Measurements from ENCODE around the gene CHTF18. TPM values are rescaled to one million over a fixed set of nuclear protein-coding genes. Genes with fewer than 3 reads are reported as not detected.

The CHTF18 gene
- total and polyA plus RNA-seq, 2 of the 4 experiments (the other 2 are of a cell fraction): 3.2 to 21.4 TPM

- Histone ChIP-seq H4K91ac (ENCODE audit: insufficient read depth, low read depth, low read length) (no peak overlapping the region), H4K20me1 (ENCODE audit: insufficient read depth, low read length) (no peaks in the 10 kb centered on the region), H2BK15ac (ENCODE audit: low read depth, low read length) (no peak overlapping the region), H3K4ac (ENCODE audit: low read depth, low read length) (no peak overlapping the region), H2AFZ (replicated peaks; ENCODE audit: low read length, poor library complexity) (no peak overlapping the region), H3K4me2 (ENCODE audit: low read depth, low read length) (no peak overlapping the region), H2AK9ac (replicated peaks; ENCODE audit: low read depth, low read length, poor library complexity) (no peak overlapping the region), H2BK20ac (ENCODE audit: low read depth, low read length) (no peak overlapping the region), H3K18ac (ENCODE audit: low read depth, low read length) (no peak overlapping the region), H3K4me3 (ENCODE audit: insufficient read depth, low read depth, low read length) (no peak overlapping the region), H3K9me3 (ENCODE audit: control insufficient read depth, insufficient read depth, low read length) (no peaks in the 10 kb centered on the region), H4K8ac (ENCODE audit: low read depth in 2 of 2, low read length in 2 of 2) (no peak overlapping the region), H3K23ac (ENCODE audit: low read depth, low read length) (no peak overlapping the region), H2AK5ac (ENCODE audit: low read depth, low read length) (no peak overlapping the region), H4K5ac (ENCODE audit: low read depth, low read length) (no peak overlapping the region), H3K27me3 (ENCODE audit: control insufficient read depth, insufficient read depth, low read length) (peaks cover 20% of the 10 kb centered on the region), H3K27ac (ENCODE audit: insufficient read depth, low read length) (no peak overlapping the region), H3K56ac (ENCODE audit: extremely low read depth, insufficient read depth, low read length) (no peak overlapping the region; the same call in 1 of the 2 replicates), H3K4me1 (ENCODE audit: control insufficient read depth, insufficient read depth, low read length) (no peaks in the 10 kb centered on the region), H2BK5ac (ENCODE audit: low read depth, low read length, poor library complexity, severe bottlenecking) (no peak overlapping the region), H3K36me3 (ENCODE audit: control insufficient read depth, insufficient read depth, low read length) (peaks cover 1% of the 10 kb centered on the region; the same call in 1 of the 2 replicates), H3K9ac (ENCODE audit: low read depth, low read length) (no peak overlapping the region), H3K79me1 (ENCODE audit: low read depth in 1 of 2, low read length in 2 of 2) (no peaks in the 10 kb centered on the region), H3K9me1 (ENCODE audit: insufficient read depth, low read length) (no peaks in the 10 kb centered on the region), H3K14ac (replicated peaks; ENCODE audit: low read depth, low read length) (no peak overlapping the region), H2BK120ac (ENCODE audit: low read depth, low read length) (no peak overlapping the region)
- no peak for ATAC-seq (ENCODE audit: low read depth)
- WGBS, 2 experiments (ENCODE audit: extremely low coverage in 2 of 2, insufficient read length in 1 of 2): 67% methylated on average over 2 of the region's 22 CpGs; no CpG with 5 or more reads in 1 of the 2 experiments
- CTCF ChIA-PET: no interaction called here
- intact Hi-C loops (cut with micrococcal nuclease) (no loop called here), dilution Hi-C loops (cut with HindIII; ENCODE audit: low sequenced_read_pairs, unreplicated experiment) (no loop called here), in situ Hi-C loops (cut with MboI; ENCODE audit: low sequenced_read_pairs) (loop anchor here (25.0 kb wide), 1 partner anchor 411 kb away; no protein-coding TSS in a partner anchor)
- POLR2A ChIA-PET (ENCODE audit: unreplicated experiment): no interaction called here
- no peak for DNase-seq
- BruUV-seq (replicated peaks): no TSS peak
- no peak for TF ChIP-seq ELK1 (IDR thresholded peaks at IDR 0.05; ENCODE audit: borderline replicate concordance, low read depth, low read length)
- TF ChIP-seq MAFK (IDR thresholded peaks at IDR 0.05; ENCODE audit: low read depth, low read length): no peak
- no peak for TF ChIP-seq SMC3 (IDR thresholded peaks at IDR 0.05; ENCODE audit: low read depth, low read length)
- no peak for TF ChIP-seq CTCF (conservative IDR thresholded peaks at IDR 0.05; ENCODE audit: low read depth, low read length)
- no peak for TF ChIP-seq FOS (IDR thresholded peaks at IDR 0.05; ENCODE audit: low read depth, low read length)
- TF ChIP-seq MAZ (IDR thresholded peaks at IDR 0.05; ENCODE audit: borderline replicate concordance, low read depth, low read length): no peak
- TF ChIP-seq CHD1 (IDR thresholded peaks at IDR 0.05; ENCODE audit: low read depth, low read length): no peak
- TF ChIP-seq RCOR1 (IDR thresholded peaks at IDR 0.05; ENCODE audit: insufficient replicate concordance, low read length): no peak
- no peak for TF ChIP-seq RAD21 (IDR thresholded peaks at IDR 0.05; ENCODE audit: low read length)
- no peak for TF ChIP-seq RFX5 (IDR thresholded peaks at IDR 0.05; ENCODE audit: low read depth, low read length)
- TF ChIP-seq POLR2A (IDR thresholded peaks at IDR 0.05; ENCODE audit: low read depth, low read length): no peak
- no peak for TF ChIP-seq CEBPB (IDR thresholded peaks at IDR 0.05; ENCODE audit: low read depth, low read length)
- TF ChIP-seq NFE2L2 (IDR thresholded peaks at IDR 0.05; ENCODE audit: low read depth, low read length): no peak
- no peak for TF ChIP-seq USF2 (IDR thresholded peaks at IDR 0.05; ENCODE audit: low read depth, low read length)
- no peak for TF ChIP-seq BHLHE40 (IDR thresholded peaks at IDR 0.05; ENCODE audit: low read depth, low read length)
These were observed 13.4 kb downstream of the CHTF18 start for GRCh38 chr16:801584-802363.
